ENCODE data around the gene SETD1B.
A peak's percentile ranks its signal among the peaks of the same experiment; 100 is the strongest.

Gene SETD1B

DNA sequence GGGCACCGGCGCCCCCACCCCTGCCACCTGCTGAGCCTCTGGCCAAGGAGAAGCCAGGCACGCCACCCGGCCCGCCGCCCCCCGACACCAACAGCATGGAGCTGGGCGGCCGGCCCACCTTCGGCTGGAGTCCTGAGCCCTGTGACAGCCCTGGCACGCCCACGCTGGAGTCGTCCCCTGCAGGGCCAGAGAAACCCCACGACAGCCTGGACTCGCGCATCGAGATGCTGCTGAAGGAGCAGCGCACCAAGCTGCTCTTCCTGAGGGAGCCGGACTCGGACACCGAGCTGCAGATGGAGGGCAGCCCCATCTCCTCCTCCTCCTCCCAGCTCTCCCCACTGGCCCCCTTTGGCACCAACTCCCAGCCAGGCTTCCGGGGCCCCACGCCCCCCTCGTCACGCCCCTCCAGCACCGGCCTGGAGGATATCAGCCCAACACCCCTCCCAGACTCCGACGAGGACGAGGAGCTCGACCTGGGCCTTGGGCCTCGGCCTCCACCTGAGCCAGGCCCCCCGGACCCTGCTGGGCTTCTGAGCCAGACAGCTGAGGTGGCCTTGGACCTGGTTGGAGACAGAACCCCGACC, 6.5 kb downstream of the SETD1B start:
- no peak for DNase-seq

DNA sequence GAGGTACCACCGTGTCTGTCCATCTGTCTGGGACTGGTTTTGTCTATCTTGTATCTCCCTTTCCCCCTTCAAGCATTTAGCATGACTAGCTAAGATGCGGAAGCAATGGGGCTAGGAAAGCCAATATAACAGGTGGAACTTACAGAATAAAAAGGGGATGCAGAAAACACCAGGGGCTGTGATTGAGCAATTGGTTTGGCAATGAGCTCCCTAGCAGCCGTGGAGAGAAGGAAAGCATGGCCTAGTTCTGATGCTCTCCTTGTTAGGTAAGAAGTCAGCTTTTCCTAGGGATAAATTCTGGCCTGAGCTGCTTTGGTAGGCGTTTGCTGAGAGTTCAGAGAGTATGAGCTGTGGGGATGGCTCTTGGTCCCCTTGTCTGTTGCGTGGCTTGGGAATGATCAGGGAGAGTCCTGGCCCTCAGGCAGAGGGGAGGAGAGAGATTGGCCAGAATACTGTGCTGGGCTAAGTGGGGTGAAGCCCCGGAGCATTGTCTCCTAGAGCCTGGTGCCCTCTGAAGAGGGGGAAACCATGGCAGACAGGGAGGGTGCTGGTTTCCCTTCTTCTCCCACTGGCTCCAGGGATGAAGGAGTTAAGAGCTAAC, 7.1 kb downstream of the SETD1B start:
- no peak for DNase-seq

GRCh38 chr12:121811434-121812319, 7.9 kb downstream of the SETD1B start:
- peak; percentile 26 for DNase-seq

- no peak for DNase-seq
Measured at GRCh38 chr12:121812320-121812871, 8.6 kb downstream of the SETD1B start.

DNA sequence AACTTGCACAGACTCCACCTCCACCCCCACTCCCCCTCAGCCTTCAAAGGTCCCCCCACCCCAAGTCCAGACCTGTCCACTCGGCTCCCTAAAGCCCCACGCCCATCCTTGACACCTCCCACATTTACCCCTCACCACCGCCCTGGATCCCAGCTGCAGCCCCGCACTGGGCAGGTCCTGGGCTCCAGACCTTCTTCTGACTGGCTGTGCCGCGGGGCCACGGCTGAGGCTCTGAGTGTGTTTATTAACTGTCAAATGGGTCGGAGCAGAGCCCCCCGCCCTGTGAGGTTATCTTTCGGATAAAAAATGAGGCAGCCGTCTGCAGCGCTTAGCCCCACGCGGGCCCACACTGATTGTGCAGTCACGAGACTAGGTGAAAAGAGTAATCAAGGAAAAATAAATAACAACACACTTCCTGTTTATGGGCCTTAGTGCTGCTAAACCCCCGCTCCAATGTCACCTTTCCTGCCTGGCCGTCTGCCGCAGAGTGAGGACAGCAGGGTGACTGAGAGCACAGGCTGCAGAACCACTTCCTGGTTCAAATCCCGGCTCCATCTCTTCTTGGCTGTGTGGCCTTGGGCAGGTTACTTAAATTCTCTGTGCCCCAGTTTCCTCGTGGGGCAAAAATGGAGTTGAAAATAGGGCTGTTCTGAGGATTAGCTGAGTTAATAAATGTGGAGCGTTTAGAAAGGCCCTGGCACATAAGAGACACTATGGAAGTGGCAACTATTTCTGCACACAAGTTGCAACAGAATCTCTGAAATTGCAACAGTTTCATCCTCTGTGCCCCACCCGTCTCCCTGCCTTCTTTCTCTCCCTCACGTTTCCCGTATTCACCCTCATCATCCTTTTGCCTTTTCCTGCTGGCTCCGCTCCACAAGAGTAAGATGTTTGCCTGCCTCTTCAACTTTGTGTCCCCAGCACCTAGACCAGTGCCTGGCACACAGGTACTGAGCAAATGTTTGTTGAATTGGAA, 9.4 kb downstream of the SETD1B start:
- DNase-seq = no peak

DNA sequence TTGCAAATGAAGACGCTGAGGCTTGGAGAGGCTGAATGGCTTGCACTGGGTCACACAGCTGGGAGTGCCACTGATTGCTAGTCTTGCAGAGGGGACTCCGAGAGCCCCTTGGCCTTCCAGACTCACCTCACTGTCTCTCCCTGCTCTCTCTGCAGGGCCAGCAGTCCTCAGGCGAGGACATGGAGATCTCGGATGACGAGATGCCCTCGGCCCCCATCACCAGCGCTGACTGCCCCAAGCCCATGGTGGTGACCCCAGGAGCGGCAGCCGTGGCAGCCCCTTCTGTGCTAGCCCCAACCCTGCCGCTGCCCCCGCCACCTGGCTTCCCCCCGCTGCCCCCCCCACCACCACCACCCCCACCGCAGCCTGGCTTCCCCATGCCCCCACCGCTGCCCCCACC, 10.1 kb downstream of the SETD1B start:
- DNase-seq = no peak

- DNase-seq = no peak
Measured at GRCh38 chr12:121814429-121815119, 10.8 kb downstream of the SETD1B start.

DNA sequence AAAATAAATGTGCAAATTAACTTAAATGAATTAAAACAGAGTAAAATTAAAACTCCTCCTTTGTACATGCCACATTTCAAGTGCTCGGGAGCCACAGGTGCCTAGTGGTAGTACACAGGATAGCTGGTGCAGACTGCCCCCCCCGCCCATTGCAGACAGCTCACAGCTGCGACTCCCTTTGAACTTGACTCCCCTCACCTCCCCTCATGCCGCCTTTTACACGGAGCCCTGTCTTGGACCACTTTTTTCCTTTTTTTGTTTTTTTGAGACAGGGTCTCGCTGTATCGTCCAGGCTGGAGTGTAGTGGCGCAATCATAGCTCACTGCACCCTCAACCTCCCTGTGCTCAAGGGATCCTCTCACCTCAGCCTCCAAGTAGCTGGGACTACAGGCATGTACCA, 11.5 kb downstream of the SETD1B start:
- DNase-seq = no peak

- DNase-seq = no peak
Measured at GRCh38 chr12:121816925-121817647, 13.3 kb downstream of the SETD1B start.

- no peak for DNase-seq
Measured at GRCh38 chr12:121817648-121818043, 13.8 kb downstream of the SETD1B start.

GRCh38 chr12:121819212-121819949, 15.6 kb downstream of the SETD1B start:
- DNase-seq = no peak

DNA sequence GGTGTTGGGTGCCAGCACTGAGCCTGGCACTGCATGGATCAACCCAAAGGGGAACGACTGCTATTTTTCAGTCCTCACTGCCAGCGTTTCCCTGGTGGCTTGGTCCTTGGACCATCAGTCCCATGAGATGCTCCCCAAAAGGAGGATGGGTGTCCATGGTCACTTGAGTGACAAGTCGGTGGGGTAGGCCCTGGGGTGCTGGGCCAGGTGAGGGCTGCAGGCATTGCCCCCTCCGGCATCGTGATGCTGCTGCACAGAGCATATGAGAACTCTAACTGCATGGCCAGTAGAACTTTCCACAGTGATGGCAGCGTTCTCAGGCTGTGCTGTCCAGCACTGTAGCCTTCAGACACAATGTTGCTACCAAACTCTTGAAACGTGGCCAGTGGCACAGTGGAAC, 16.2 kb downstream of the SETD1B start:
- DNase-seq = no peak

- DNase-seq = no peak
Measured at GRCh38 chr12:121822393-121823100, 18.7 kb downstream of the SETD1B start.

DNA sequence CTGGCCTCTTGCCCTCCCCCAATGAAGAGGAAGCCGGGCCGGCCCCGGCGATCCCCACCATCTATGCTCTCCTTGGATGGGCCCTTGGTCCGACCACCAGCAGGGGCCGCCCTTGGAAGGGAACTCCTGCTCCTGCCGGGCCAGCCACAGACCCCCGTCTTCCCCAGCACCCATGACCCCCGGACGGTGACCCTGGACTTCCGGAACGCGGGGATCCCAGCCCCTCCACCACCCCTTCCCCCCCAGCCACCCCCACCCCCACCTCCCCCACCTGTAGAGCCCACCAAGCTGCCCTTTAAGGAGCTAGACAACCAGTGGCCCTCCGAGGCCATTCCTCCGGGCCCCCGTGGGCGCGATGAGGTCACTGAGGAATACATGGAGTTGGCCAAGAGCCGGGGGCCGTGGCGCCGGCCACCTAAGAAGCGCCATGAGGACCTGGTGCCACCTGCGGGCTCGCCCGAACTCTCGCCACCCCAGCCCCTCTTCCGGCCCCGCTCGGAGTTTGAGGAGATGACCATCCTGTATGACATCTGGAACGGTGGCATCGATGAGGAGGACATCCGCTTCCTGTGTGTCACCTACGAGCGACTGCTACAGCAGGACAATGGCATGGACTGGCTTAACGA, 19.4 kb downstream of the SETD1B start:
- DNase-seq = no peak

- DNase-seq = no peak
Measured at GRCh38 chr12:121823727-121824115, 19.9 kb downstream of the SETD1B start.

DNA sequence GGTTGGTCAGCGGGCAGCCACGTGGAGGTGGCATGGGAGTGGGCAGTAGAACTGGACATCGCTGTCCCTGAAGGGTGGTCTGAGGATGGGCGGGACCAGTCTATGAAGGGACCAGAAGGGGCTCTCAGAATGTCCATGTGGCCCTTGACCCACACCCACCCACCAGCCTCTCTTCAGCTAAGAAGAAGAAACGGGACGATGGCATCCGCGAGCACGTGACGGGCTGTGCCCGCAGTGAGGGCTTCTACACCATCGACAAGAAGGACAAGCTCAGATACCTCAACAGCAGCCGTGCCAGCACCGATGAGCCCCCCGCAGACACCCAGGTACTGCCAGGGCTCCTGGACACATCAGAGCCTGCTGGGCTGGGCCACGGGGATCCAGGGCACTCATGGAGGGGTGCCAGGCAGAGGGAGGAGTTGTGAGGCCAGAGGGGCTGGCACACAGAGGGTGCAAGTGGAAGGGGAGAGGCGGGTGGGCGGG, 21.3 kb downstream of the SETD1B start:
- DNase-seq = no peak

DNA sequence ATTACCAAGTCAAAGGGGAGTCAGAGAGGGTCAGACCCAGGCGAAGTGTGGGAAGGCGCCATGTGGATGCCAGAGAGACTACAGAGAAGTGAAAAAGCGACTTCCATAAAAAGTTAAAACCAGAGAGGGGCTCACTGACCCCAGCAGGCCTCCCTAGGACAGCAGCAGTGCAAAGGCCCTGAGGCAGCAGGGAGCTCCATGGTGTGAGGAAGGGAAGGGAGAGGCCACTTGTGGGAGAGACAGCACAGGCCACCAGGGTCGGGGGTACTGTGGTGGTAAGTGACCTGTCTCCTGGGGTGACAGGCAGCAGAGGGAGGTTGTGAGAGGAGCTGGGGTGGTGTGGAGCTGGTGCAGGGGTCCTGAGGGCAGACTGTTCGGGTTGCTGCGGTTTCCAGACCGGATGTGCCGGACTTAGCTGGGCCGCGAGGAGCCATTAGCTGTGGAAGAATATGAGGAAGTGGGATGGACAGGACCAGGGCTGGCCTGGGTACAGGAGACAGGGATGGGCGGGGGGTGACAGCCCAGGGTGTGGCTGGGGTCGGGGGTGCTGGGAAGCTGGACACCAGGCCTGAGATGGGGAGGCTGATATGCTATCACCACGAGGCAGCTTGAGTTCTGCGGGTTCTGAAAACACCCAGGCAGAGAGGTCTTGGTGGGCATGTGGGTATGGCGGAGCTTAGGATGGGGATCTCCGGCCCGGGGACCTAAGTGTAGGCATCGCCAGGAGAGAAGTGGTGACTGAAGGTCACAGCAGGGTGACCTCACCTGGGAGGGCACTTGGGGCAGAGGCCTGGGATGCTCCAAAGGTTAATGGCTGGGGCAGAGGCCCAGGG, 22.7 kb downstream of the SETD1B start:
- no peak for DNase-seq
